AG08395 (cell line): ENCODE measurements around the gene DCTN5.
A peak's percentile ranks its signal among the peaks of the same experiment; 100 is the strongest.

Experiments
- DNase-seq: peaks from one replicate; pipeline ENCODE4 v3.0.0; 2012; ENCODE audit warnings: mixed read lengths, low spot score

DCTN5 gene

DNA sequence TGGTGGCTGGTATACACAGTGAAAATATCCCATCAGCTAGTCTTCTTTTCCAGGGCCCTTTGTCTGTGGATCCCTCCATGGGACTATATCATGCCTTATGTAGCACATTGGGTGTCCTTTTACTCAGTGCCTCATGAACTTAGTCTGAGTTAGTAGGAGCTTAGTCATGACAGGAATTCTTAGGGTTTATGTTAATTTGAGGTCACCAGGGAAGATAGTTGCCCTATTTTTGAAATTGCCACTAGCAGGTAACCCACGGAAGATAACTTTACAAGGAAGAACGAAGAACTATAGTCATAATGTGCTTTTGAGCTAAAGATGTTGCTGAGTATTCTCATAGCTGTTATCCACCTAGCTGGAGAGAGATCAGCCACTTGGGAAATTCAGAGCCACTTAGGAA lies 22.7 kb downstream of the DCTN5 start:
- no peak for DNase-seq

DNA sequence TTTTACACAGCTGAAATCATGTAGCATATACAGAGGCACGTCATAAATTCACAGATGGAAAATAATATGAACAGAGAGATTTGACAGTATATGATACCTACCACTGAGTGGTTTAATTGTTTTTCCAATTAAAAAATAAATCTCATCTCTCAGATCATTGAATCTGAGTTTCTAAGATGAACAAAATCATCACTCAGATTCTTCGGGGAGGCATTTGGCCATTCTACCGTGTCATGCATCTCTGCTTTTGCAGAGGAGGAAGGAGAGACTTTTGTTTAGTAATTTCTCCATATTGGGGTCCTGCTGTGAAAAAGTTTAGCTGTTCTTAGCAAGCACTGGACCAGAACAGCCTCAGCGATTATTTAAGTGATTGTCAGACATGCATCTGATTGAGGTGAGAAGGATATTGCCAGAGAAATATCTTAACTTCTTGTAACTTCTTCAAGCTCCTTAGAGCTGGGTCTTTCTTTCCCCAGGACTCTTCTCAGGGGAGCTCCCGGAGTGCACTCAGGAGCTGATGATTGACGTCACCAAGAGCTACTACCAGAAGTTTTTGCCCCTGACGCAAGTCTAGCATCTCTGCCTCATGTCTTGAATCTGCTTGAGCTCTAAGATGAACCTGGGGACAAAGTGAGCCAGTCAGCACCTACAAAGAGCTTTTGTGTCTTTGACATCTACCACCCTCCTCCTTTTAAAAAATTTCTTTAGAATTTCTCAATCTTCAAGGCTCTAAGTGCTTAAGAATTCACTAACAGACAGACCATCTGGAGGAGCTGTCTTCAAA lies 25.5 kb downstream of the DCTN5 start:
- DNase-seq = no peak

DNA sequence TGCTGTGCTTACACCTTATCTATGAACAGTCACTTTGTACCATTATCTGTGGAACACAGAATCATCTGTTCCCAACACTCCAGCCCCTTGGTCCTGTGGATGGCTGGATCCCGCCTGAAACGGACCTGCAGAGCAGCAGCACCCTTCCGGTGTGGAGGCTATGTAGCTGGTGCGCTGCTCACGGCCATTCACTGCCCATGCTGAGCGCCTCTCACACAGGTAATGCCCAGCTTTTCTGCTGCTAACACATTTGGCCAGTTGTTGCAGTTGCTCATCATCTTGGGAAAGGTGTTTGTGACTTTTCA lies 26.0 kb downstream of the DCTN5 start:
- no peak for DNase-seq

DNA sequence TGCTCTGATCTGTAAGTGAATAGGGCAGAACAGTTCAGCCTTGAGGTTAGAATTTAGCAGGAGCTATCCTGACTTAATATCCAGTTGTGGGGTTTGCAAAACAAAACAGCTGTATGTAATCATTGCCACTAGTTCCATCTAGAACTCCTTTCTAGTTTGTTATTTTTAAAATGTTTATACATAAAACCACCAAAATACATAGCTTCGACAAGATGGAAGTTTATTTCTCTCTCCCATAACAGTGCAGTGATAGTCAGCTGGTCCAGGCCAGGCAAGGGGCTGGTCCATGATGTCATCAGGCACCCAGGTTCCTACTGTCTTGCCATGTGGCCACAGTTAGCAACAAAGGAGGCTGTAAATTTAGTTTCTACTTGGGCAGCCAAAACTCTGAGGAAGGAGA lies 27.0 kb downstream of the DCTN5 start:
- no peak for DNase-seq

DNA sequence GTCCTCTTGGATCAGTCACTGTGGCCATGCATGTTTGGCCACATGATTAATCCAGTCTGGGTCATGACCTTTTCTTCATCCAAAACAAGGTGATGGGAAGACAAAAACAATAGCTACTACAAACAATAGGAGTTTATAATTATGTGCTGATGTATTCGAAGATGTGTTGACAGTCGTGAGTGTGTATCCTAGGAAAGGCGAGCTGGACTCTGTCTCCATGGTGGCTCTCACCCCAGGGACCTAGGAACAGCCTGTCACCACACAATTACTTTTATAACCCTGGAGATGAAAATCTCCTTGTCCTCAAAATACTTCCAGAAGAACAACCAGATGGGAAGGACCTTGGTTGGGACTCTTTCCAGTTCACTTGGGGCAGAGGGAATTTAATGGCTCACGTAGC lies 27.6 kb downstream of the DCTN5 start:
- DNase-seq = no peak

DNA sequence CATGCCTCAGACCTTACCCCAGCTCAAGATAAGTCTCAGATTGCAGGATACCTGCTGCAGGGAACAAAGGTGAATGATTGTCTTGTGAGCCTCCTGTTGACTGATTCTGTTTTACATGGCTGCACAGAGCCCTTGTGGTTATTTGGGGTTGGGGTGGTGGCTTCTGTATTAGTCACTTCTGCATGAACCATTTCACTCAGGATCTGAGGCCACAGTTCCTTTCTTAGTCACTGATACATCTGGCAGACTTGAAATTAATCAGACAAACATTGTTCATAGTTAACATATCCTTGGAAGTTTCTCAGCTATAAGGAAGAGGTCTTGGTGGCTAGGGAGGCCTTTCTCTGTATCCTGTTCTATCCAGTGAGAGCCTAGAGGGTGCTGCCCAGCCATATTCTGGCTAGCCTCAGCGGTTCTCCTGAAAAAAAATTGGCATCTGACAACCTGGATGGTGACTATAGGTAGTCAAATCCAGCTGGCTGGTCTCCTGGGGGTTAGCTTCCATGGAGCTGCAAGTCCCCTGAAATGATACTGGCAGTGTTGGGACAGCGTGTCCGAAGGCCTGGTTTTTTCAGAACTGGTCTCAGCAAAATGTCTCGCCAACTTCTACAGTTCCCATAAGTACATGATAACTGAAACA lies 29.0 kb downstream of the DCTN5 start:
- peak; percentile 87 for DNase-seq

DNA sequence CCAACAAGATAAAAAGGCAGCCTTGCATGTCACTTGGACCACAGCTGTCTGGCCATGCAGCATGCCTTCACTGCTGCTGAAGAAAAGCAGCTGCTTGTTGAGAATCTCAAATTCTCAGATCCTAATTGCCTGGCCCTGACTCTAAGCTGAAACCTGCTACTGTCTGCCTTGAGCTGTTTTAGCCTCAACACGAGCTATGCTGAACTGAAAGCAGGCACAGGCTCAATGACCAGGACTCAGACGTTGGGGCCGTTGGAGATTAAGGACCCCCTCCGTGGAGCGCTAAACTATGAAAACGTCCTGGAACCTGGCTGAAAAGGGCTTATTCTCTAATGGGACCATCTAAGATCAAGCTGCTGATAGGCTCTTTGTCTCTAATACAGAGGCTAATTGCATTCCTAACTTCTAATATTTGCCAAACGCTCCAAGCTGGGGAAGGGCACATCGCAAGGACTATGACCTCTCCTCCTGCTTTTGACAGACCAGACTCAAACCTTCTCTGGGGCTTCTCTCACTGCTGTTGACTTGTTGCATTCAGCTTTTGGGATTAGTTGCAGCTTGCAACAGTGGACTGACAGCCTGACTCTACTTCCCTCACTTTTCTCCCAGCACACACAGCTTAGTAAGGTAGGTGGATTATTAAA lies 32.8 kb downstream of the DCTN5 start:
- no peak for DNase-seq

DNA sequence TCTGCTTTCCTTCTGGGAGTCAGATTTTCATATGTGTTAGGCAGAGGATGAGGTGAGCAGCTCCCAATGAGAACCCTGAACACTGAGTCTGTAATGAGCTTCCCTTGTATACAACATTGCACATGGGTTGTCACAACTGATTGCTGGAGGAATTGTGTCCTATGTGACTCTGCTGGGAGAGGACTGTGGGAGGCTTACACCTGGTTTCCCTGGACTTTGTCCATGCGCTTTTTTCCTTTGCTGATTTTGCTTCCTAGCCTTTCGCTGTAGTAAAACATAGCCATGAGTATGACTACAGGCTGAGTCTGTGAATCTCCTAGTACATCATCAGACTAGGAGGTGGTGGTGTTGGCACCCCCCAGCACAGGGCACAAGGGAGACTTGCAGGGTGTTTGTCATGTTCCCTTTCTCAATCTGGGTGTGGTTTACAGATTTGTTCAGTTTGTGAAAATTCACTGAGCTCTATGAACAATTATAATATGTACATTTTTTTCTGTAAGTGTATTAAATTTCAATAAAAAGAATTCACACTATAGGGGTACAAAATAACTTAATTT lies 35.7 kb downstream of the DCTN5 start:
- DNase-seq = peak; percentile 34

DNA sequence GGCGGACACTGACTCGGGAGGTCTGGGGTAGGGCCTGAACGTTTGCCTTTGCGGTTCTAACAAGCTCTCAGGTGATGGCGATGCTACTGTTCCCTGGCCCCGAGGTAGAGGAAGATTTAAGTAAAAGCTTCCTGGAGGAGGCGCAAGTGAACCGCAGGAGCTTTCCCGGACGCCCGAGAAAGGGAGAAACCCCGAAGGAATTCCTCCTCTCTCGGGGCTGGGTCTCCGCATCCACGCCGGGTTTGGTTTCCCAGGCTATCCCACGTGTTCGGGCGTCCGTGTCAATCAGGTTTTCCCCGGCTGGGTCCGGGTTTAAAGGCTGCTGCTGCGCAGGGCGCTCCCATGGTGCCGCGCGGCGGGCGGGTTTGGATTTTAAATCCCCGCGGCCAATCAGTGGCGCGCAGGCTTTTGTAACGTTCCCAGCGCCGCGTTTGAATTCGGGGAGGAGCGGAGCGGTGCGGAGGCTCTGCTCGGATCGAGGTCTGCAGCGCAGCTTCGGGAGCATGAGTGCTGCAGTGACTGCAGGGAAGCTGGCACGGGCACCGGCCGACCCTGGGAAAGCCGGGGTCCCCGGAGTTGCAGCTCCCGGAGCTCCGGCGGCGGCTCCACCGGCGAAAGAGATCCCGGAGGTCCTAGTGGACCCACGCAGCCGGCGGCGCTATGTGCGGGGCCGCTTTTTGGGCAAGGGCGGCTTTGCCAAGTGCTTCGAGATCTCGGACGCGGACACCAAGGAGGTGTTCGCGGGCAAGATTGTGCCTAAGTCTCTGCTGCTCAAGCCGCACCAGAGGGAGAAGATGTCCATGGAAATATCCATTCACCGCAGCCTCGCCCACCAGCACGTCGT lies 37.4 kb downstream of the DCTN5 start, which contains the start of gene PLK1:
Gene PLK1 (plus strand): TSS at position 460 of the 844 bp plus-strand sequence. CDS start 44 bp downstream, at position 504.
- DNase-seq = peak; percentile 95

DNA sequence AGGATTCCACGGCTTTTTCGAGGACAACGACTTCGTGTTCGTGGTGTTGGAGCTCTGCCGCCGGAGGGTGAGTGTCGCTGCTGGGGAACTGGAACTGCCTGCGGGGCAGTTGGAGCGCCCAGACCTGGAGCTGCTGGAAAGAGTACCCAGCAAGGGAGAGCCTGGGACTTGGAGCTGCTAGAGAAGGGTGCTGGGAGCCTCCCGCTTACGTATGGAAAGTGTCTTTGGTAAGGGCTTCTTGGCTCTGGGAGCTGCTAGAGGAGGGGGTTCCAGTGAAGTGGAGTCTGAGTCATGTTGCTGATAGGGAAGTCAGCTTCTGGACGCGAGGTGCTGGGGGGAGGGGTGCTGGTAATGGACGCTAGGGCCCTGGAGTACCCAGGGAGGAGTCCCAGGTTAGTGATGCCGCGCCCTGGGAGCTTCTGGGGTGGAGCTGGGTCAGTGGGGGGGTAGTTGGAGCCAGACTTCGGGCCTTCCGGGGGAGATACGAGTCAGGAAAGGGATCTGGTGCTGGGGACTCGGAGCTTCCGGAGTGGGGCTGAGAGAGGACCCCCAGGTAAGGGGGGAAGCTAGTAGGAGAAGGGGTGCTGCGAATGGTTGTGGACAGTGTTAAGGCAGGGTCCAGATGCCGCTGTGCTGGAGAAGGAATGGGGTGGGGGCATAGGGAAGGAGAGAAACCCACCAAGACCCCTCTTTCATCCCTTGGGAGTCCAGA lies 38.2 kb downstream of the DCTN5 start:
- DNase-seq = peak; percentile 23

DNA sequence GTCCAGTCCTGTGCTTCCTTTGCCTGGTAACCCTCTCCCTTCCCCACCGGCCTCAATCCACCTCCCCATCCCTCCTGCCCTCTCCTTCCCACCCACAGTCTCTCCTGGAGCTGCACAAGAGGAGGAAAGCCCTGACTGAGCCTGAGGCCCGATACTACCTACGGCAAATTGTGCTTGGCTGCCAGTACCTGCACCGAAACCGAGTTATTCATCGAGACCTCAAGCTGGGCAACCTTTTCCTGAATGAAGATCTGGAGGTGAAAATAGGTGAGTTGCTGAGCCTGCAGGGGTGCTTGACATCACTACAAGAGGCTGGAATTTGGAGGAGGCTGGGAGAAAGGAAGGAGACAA lies 38.7 kb downstream of the DCTN5 start:
- DNase-seq = no peak

DNA sequence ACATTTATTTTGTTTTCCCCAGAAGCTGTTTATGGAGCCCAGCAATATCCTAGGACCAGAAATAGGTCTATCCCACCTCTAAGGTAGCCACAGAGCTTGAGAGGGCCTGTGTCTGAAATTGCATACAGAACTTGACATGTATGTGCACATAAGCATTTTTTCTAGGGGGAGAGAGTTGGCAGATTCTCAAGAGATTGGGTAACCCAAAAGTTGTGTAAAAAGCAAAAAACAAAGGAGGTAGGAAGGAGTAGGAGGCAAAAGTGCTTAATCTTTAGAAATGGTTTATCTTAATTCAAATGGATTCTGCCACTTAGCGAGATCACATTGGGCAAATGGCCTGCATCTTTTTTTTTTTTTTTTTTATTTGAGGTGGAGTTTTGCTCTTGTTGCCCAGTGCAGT lies 40.9 kb downstream of the DCTN5 start:
- no peak for DNase-seq

DNA sequence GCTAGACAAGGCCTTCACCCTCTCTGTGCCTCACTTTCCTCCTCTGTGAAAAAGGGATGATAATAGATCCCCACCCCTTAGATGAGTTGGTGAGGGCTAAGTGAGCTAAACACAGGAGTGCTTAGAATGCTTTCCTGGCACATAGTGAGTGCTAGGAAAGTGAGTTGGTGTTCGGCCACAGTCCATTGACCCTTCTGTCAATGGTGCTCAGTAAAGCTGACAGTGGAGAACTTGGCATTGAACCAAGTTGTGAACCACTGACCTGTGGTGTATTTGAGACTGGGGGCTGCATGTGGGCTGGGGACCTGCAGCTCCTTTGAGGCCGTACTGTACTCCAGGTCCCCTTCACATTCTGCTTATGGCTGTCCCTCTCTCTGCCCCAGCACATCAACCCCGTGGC lies 42.2 kb downstream of the DCTN5 start:
- DNase-seq = no peak

DNA sequence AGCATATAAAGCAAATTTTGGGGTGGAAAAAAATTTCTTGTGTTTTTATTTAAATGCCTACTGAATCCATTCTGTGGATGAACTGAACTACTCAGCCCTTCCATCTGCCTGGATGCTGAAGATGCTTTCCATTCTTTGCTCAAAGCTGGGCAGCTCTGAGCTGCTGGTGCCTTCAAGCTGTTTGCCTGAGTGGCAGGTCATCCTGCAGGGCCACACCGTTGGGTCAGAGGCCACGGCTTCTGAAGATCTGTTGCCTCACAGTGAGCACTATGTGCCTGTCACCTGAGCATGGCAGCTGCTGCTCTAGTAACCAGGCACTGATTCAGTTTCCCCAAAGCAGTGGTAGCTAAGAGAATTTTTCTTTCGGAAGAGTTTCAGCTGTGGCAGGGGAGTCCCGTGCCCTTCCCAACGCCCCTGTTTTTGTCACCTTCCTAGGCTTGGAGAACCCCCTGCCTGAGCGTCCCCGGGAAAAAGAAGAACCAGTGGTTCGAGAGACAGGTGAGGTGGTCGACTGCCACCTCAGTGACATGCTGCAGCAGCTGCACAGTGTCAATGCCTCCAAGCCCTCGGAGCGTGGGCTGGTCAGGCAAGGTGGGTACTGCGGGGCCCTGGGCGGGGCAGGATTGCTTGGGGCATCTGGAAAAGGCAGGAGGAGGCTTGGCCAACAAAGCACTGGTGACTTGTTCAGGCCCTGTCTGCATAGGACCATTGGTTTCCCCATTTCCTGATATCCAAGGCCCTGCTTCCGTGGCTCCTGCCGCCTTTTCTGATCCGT lies 46.0 kb downstream of the DCTN5 start:
- no peak for DNase-seq

DNA sequence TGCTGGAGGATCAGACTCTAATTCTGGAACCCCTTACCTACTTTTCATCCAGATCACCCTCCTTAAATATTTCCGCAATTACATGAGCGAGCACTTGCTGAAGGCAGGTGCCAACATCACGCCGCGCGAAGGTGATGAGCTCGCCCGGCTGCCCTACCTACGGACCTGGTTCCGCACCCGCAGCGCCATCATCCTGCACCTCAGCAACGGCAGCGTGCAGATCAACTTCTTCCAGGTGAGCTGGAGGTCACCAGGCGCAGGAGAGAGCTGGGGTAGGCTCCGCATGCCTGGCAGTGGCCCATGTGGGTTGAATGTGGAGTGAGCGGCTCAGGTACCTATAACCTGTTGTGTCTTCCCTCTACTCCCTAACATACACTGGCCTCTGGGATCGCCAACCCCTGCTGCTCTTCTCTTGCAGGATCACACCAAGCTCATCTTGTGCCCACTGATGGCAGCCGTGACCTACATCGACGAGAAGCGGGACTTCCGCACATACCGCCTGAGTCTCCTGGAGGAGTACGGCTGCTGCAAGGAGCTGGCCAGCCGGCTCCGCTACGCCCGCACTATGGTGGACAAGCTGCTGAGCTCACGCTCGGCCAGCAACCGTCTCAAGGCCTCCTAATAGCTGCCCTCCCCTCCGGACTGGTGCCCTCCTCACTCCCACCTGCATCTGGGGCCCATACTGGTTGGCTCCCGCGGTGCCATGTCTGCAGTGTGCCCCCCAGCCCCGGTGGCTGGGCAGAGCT lies 48.3 kb downstream of the DCTN5 start:
- DNase-seq = no peak

DNA sequence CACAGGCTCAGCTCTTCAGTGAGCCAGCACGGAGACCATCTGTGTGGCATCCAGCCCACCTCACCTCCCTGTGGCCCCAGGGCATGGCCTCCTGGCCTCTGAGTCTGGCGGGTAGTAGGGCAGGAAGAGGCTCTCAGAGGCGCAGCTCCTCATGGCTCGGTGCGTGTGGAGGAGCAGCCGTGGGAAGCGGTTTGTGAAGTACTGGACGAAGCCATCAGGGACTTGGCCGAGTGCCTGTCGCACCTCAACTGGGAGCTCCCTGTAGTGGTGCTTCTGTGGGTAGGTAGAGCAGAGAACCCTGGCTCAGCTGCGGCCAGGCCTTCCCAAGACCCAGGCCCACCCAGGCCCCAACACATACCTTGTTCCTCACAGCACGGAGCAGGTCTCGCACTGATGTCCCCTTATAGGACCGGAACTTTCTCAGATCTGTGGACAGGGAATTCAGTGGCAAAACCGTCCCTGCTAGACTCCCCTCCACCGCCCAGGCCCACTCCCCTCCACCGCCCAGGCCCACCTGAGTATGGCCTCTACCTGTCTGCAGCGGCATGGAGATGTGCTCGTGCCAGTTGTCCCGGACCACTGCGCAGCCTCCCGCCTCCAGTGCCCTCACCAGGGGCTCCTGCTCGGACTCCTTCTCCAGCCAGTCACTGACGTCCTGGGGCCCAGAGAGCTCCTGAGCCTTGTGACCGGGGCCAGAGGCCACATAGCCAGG lies 49.7 kb downstream of the DCTN5 start:
- DNase-seq = no peak

DNA sequence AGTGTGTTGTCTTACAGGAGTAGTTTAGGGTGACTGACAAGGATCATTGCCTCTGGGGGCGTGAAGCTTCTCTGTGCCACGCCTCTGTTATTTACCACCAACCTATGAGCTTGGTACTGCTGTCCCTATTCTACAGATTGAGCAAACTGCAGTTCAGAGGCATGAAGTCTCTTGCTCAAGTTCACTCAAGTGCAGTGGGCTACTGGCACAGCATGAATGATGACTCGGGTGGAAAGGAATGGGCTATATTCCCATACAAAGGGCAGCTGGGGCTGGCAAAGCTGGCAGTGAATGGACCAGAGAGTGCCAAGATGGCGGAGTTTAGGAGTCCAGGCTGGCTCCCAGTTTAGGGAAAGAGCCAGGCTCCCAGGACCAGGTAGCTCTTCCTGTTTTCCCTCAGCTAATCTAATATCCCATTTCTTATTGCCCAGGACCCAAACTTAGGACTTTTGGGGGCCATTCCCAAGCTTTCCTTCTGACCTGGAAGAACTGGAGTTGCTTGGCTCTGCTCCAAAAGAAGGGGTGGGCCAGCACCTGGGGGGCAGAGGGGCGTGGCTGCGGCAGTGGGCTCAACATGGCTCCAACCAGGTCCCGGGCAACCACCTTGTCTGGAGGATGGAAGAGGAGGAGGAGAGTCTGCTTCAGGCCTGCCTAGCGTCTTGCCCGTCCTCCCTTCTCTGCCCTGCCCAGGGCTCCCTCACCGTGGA lies 50.4 kb downstream of the DCTN5 start:
- peak; percentile 27 for DNase-seq

DNA sequence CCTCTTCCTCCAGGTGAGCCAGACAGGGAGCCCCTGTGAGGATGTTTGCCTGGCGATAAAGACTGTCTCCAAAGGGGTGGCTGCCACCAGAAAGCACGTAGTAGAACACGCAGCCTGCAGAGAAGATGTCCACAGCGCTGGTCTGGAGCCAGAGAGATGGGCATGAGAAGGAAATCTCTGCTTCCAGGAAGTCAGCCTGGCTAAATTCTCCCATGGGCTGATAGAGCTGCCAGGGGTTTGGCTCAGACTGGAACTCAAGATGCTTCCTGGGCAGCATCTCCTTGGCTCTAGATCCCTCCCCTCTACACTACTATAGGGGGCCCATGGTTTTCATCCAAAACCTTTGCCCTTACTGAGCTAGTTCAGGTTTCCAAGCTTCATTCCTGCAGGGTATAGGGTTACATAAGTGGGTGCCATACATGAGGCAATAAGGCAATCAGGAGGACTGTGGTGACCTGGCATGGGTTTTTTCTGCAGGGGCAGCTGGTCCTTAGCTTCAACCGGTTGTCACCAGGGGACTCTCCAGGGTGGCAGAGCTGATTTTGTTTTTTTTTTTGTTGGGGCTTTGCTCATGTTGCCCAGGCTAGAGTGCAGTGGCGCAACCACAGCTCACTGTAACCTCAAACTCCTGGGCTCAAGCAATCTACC lies 51.0 kb downstream of the DCTN5 start:
- DNase-seq = no peak
